Upper lobe of right lung (tissue), 1 donor: Measurements from ENCODE around the gene PODXL. TPM values are rescaled to one million over a fixed set of nuclear protein-coding genes. Genes with fewer than 3 reads are reported as not detected.
"Not testable (repeated sequence)": the region's sequence is repeated elsewhere in the genome, so short reads cannot be mapped to it uniquely, and the experiment has no call there.

Experiments used
- ATAC-seq: fragments of 200-7000 bp; cut with Tn5 transposase; one replicate; pipeline ENCODE4 v1.9.1; 2020; ENCODE audit warnings: mild to moderate bottlenecking, moderate library complexity
- DNase-seq: peaks from one replicate; pipeline ENCODE4 v3.0.0-alpha.2; 2020
- H3K27ac ChIP-seq: fragments of 200-600 bp; one replicate; pipeline ENCODE4 v1.8.0; 2022
- H3K27me3 ChIP-seq: fragments of 200-600 bp; one replicate; pipeline ENCODE4 v1.8.0; 2022; ENCODE audit warnings: mild to moderate bottlenecking
- H3K36me3 ChIP-seq: fragments of 200-600 bp; one replicate; pipeline ENCODE4 v1.8.0; 2022
- H3K4me1 ChIP-seq: fragments of 200-600 bp; one replicate; pipeline ENCODE4 v1.8.0; 2022
- H3K4me3 ChIP-seq: fragments of 200-600 bp; one replicate; pipeline ENCODE4 v1.8.0; 2022; ENCODE audit warnings: mild to moderate bottlenecking
- H3K9me3 ChIP-seq: fragments of 200-600 bp; one replicate; pipeline ENCODE4 v1.8.0; 2022
- intact Hi-C: fragments of 100-400 bp; cut with DNase I; formaldehyde crosslinking; loops from one replicate; pipeline ENCODE4 v1.11.0; 2022
- total RNA-seq: library from RNA; stranded (reverse); fragmentation: NEBNext Ultra II Directional; extraction: Animal tissue kit (Norgen Biotek cat#: 25700); gene quantifications from one replicate; pipeline ENCODE4 v1.2.1, GENCODE V29; 2021
- TF ChIP-seq, protein P1 (sequence below): fragments of 200-600 bp; IDR thresholded peaks from one replicate; pipeline ENCODE4 v1.8.0; 2022; ENCODE audit warnings: antibody characterized with exemption
- donor health status: DM: no; HTN: yes; CAD: no; lungs with severe emphysema.

PODXL gene
- total RNA-seq, 1 donor from 2014 or later = 99.9 TPM

DNA sequence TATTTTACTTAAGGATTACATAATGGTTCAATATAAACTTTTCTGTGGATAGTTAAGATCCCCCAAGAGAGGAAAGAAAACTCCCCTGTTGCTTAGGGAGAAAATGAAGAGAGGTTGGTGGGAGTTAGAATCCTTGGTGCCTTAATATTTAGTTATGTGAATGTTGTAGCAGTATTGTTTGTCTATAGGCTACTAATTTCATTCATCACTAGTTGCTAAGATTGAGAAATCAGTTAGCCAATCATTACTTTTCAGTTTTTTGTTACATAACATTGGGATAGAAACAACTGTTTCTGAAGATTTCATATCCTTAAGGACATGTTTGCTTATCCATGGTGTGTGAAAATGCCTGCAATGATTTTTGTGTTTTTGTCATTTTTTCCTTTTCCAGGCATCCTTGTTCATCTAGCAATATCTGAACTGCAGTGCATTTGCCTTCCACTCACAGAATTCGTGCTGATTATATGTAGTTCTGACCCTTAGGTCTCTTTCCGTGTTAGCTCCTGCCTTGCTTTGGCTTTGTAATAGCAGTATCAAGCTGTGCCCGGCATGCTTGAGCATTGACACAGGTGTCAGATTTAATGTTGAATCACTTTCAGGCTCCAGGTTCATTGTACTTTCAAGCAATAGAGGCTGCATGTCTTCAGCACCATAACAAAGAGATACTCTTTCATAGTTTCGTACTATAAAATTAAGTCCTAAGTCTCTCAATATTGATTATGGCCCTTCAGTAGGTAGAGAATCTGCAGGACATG is 85.0 kb downstream of the PODXL start:
- H3K27ac ChIP-seq = no peak overlapping the region
- DNase-seq (no peak), ATAC-seq (no peak)
- no peaks in the 10 kb centered on the region for H3K27me3 ChIP-seq
- no peak overlapping the region for H3K4me3 ChIP-seq
- no peaks in the 10 kb centered on the region for H3K9me3 ChIP-seq
- TF ChIP-seq, protein P1, sequence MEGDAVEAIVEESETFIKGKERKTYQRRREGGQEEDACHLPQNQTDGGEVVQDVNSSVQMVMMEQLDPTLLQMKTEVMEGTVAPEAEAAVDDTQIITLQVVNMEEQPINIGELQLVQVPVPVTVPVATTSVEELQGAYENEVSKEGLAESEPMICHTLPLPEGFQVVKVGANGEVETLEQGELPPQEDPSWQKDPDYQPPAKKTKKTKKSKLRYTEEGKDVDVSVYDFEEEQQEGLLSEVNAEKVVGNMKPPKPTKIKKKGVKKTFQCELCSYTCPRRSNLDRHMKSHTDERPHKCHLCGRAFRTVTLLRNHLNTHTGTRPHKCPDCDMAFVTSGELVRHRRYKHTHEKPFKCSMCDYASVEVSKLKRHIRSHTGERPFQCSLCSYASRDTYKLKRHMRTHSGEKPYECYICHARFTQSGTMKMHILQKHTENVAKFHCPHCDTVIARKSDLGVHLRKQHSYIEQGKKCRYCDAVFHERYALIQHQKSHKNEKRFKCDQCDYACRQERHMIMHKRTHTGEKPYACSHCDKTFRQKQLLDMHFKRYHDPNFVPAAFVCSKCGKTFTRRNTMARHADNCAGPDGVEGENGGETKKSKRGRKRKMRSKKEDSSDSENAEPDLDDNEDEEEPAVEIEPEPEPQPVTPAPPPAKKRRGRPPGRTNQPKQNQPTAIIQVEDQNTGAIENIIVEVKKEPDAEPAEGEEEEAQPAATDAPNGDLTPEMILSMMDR = no peak
- H3K36me3 ChIP-seq = peaks cover 57% of the 10 kb centered on the region
- intact Hi-C loops = no loop called here
- H3K4me1 ChIP-seq = no peaks in the 10 kb centered on the region

DNA sequence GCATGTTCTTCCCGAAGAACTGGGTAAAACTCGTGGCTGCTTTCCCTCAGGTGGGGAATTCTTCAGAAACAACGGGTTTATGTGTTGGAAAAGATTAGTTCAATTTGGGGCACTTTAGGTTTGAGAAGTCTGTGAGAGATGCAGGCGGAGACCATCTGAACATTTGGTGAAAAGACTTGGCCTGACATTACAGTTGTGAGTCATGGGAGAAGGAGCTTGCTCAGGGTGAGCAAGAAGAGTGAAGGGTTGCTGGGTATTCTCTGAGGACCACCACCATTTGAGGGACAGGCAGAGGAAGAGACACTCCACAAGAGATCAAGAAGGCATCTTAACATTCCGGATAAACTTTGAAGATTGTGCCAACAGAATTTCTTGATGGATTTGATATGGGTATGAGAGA is 88.6 kb downstream of the PODXL start:
- H3K27me3 ChIP-seq = no peaks in the 10 kb centered on the region
- intact Hi-C loops = no loop called here
- H3K4me3 ChIP-seq = no peak overlapping the region
- ATAC-seq = no peak
- no peak overlapping the region for H3K27ac ChIP-seq
- no peak for DNase-seq
- H3K4me1 ChIP-seq = no peaks in the 10 kb centered on the region
- peaks cover 93% of the 10 kb centered on the region for H3K36me3 ChIP-seq
- no peaks in the 10 kb centered on the region for H3K9me3 ChIP-seq
- TF ChIP-seq, protein P1 = no peak

DNA sequence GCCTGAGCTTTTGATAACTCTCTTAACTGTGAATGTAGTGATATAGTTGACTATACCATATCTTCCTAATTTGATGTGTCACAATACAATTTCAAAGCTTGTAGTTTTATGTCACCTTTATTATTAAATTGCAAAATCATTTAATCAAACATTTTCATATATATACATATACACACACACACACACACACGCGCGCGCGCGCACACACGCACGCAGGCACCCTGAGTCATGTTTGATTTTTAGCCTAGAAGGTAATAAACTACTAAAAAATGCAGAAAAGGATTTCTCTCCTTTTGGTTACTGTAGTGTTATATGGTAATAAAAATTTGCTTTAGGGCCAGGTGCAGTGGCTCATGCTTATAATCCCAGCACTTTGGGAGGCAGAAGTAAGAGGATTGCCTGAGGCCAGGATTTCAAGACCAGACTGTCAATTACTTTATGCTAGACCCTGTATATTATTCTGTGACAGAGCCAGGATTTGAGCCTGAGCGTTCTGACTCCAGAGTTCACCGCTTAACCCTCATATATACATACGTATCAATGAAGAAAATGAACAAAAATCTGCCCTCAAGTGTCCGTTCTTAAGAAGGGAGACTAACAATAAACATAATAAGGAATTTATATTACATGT is 89.6 kb downstream of the PODXL start:
- DNase-seq (no peak), ATAC-seq (no peak)
- H3K36me3 ChIP-seq = peaks cover 90% of the 10 kb centered on the region
- TF ChIP-seq, protein P1 = no peak
- H3K27ac ChIP-seq = no peak overlapping the region
- no peaks in the 10 kb centered on the region for H3K9me3 ChIP-seq
- no peaks in the 10 kb centered on the region for H3K4me1 ChIP-seq
- intact Hi-C loops = no loop called here
- H3K4me3 ChIP-seq = no peak overlapping the region
- no peaks in the 10 kb centered on the region for H3K27me3 ChIP-seq

DNA sequence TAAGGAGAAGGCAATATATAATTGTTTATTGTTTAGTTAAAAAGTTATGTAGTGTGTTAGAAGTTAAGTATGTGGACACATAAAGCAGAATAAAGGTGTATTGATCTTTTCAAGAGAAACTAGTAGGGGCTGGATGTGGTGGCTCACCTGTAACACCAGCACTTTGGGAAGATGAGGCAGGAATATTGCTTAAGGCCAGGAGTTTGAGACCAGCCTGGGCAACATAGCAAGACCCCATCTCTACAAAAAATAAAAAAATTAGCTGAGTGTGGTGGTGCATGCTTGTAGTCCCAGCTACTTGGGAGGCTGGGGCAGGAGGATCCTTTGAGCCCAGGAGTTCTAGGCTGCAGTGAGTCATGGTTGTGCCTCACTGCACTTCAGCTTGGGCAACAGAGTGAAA is 93.7 kb downstream of the PODXL start:
- intact Hi-C loops, H3K27me3 ChIP-seq, H3K4me3 ChIP-seq, H3K9me3 ChIP-seq, DNase-seq, H3K4me1 ChIP-seq, H3K27ac ChIP-seq, ATAC-seq: not testable (repeated sequence)
- peaks cover 57% of the 10 kb centered on the region for H3K36me3 ChIP-seq

DNA sequence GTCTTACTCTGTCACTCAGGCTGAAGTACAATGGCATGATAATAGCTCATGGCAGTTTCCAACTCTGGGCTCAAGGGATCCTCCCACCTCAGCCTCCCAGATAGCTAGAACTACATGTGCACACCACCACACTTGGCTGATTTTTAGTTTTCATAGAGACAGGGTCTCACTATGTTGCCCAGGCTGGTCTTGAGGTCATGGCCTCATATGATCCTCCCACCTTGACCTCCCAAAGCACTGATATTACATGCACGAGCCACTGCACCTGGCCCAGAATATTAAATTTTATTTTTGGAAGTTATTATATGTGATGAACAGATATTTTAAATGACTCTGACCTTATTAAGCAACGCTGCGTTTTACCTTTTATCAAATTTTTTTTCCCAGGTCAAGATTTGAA is 94.4 kb downstream of the PODXL start:
- Histone ChIP-seq H3K4me3 (no peak overlapping the region), H3K36me3 (peaks cover 50% of the 10 kb centered on the region), H3K27me3 (no peaks in the 10 kb centered on the region), H3K9me3 (no peaks in the 10 kb centered on the region), H3K27ac (no peak overlapping the region), H3K4me1 (no peaks in the 10 kb centered on the region)
- ATAC-seq (no peak), DNase-seq (no peak)
- TF ChIP-seq, protein P1 = no peak
- intact Hi-C loops = no loop called here

DNA sequence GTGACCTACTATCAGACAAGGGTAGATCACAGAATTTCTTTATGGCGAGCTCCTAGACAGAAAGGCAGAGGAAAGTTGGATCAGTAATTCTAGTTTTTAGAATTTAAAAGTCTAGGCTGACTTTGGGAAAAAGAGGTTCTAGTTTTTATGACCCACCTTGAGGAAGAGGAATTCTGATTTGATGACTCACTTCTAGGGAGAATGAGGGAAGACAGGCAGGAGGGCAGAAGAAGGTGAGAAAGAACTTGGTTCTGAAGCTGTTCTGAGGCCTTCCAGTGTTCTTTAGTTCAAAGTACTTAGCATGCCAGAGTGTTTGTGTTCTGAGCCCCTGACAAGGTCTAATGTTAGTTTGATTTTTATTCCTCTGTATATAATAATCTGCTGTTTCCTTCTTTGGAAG is 97.2 kb downstream of the PODXL start:
- no peak for DNase-seq
- peaks cover 22% of the 10 kb centered on the region for H3K36me3 ChIP-seq
- H3K4me1 ChIP-seq = no peaks in the 10 kb centered on the region
- intact Hi-C loops = no loop called here
- no peaks in the 10 kb centered on the region for H3K27me3 ChIP-seq
- no peak overlapping the region for H3K27ac ChIP-seq
- no peak overlapping the region for H3K4me3 ChIP-seq
- ATAC-seq = no peak
- TF ChIP-seq, protein P1 = no peak
- H3K9me3 ChIP-seq = no peaks in the 10 kb centered on the region
